GM19395 (cell line): ENCODE measurements around the gene BRME1.

ENCODE experiments used
- ATAC-seq: cut with Tn5 transposase; IDR thresholded peaks from one replicate; pipeline ENCODE4 v1.9.1; 2021; ENCODE audit warnings: mild to moderate bottlenecking, moderate library complexity; ENCODE audit not compliant: unreplicated experiment

The BRME1 gene

GRCh38 chr19:13847407-13848339 is 58.2 kb downstream of the BRME1 start:
- peak; percentile 24 for ATAC-seq

- ATAC-seq, result peak; percentile 59
Measured at GRCh38 chr19:13846557-13847406, 59.1 kb downstream of the BRME1 start.

- ATAC-seq, result no peak
Measured at GRCh38 chr19:13844130-13844631, 61.7 kb downstream of the BRME1 start.

DNA sequence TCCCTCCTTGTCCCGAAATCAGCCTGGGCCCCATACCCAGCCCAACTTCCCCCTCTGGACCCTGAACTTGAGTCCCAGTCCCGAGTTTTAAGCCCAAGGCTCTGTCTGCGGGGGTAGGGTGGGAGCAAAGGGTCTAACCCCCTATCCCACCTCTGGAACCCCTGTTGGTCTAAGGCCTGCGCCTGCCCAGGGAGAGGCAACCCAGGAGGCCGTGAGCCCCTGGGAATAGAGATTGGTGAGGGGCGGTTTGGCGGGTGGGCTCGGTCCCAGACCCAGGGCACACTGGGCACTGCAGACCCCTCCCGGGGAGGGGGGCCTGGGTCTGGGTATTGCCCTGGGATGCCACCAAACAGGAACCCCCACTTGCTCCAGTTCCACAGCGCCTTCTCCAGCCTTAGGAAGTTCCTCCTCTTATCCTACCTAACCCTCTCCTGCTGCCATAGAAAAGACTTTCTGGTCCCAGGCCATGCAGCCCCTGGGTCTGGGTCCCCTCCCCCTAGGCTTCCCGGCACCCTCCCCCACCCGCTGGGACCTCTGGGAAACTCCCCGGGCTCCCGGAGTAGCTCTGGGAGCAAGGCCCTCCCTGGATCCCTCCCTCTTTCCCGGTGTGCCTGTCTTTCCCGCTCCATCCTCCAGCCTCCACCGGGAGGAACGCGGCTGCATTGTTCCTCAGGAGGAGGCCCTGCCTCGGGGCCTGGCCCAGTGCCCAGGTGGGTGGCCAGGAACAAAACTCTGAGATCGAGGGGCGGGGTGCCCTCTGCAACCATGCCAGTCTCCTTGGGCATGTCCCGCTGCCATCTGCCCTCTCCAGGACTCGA is 62.6 kb downstream of the BRME1 start:
- ATAC-seq, result no peak

DNA sequence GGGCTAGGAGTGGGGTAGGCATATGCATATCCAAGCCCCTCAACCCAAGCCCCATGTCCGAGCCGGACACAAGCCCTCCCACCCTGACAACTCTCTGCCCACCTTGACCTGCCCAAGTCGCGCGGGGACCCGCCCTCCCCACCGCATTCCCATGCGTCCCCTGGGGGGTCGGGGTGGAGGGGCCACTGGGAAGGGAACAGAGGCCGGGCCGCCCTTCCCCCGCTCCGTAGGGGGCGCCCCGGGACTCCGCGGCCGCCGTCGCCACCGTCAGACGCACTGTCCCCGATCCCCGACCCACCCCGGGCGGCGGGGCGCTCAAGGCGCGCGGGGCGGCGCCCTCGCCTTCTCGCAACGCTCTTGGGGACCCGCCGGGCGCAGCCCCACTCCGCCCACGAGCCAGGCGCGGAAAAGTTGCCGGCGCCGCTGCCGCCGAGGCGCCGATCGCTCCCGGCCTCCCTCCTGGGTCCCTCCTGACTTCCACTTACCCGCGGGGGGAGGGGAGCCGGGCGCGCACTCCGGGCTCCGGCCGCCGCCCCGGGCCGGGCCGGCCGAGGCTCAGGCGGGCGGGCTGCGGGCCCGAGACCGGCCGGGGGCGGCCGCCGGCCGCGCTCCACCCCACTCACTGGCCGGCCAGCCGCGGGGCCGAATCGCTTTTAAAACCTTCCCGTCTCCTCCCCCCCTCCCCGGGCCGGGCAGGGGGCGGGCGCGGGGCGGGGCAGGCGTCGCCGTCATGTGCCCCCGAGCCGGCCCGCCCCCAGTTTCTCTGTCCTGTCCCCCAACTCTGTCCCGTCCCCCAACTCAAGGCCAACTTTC is 63.4 kb downstream of the BRME1 start:
- ATAC-seq, result no peak

GRCh38 chr19:13841962-13842290 is 64.0 kb downstream of the BRME1 start:
- no peak for ATAC-seq

DNA sequence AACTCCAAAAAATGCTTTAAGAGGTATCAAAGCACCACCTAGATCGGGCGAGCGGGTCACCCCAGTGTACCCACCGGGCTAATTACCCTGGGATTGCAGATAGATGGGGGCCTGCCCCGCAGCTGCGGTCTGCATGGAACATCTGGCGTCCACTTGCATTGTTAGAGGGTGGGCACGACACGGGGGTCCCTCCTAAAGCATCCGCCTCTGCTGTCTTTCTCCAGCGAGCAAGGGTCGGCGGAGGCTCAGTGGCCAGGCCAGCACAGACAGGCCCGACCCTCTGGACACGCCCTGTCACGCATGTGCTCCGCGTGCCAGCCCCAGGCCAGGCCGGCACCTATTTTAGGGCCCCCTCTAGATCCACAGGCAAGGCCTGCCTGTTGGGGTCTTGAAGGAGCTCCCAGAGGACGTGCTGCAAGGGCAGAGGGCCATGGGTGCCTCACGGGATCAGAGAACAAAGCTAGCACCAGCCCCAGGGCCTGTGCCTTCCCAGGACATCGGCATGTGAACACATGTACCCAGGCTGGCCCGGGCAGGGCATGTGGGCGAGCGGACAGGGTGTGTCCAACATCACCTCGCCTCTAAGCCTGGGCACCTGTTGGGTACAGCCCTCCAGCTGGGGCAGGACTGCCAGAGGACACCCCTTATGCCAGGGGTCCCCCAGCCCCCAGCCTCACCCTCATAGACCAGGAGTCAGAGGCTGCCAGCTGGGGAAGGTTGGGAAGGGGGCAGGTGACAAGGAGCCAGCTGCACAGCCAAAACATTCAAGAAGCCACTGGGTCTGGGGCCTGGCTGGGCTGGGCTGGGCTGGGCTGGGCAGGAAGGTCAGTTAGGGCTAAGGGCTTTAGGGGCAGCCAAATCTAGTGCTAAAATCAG is 64.6 kb downstream of the BRME1 start:
- ATAC-seq, result no peak

GRCh38 chr19:13840305-13841085 is 65.4 kb downstream of the BRME1 start:
- ATAC-seq, result no peak

- ATAC-seq, result no peak
Measured at GRCh38 chr19:13839938-13840304, 66.0 kb downstream of the BRME1 start.

DNA sequence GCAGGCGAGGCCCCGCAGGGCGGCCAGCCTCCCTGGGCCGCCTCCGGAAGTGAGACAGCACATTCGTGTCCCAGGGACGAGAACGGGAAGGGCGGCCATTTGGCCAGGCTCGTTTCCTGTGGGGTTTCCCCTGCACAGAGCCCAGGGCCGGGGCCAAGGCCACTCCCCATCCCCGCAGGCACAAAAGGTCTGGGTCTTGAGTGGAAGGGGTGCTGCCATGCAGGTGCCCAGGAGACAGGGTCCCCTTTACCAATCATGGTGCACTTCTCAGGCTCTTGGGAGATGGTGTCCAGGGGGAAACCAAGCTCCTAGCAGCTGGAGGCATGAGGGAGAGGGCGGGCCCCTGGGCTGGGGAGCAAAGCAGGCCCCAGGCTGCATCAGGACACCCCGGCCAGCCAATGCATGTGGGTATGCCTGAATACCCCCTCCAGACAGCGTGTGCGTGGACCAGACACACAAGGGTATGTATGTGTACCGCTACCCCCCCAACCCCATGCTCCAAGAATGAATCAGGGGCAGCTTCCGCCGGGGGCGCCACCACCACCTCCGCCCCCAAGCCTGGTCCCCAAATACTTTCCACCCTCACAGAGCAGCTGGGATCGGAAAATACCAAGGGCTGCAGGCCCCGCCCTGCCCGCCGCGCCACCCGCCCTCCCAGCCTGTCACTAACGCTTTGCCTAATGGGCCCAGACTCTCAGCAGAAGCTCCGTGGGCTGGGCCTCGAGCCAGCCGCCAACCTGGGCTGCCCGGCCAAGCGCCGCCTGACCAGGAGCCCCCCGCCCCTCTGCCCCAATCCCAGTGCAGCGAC is 66.6 kb downstream of the BRME1 start:
- no peak for ATAC-seq

- no peak for ATAC-seq
Measured at GRCh38 chr19:13838435-13839129, 67.3 kb downstream of the BRME1 start.

DNA sequence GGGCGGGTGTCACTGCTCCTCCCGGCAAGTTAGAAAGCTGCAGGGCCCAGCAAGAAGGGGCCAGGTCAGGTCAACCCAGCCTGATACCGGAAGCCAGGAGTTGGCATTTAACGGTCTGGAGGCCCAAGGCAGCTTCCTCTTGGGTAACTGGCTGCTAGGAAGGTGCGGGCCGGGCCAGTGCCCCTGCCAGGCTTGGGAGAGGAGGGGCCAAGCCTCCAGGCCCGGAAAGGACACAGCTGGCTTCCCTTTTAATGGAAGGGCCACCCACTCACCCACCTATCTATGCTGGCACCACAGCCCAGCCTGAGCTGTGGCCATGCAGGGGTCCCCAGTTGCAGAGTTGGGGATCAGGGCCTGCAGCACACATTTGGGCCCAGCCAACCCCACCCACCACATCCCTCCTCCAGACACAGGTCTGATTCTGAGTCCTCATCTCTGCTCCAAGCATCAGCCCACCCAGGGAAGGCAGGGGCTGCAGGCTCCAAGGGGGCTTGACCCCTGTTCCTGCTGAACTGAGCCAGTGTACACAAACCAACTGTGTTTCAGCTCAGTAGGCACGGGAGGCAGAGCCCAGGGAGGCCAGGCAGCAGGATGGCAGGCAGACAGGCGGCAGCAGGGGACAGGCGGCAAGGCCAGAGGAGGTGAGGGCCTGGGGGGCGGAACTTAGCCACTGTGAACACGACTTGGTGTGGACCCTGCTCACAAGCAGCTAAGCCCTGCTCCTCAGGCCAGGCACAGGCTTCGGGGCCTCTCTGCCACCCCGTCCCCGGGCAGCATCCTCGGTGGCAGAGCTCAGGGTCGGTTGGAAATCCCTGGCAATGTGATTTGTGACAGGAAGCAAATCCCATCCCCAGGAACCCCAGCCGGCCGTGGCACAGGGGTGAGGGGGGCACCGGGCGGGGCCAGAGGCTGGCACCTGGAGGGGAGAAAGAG is 69.9 kb downstream of the BRME1 start:
- no peak for ATAC-seq

DNA sequence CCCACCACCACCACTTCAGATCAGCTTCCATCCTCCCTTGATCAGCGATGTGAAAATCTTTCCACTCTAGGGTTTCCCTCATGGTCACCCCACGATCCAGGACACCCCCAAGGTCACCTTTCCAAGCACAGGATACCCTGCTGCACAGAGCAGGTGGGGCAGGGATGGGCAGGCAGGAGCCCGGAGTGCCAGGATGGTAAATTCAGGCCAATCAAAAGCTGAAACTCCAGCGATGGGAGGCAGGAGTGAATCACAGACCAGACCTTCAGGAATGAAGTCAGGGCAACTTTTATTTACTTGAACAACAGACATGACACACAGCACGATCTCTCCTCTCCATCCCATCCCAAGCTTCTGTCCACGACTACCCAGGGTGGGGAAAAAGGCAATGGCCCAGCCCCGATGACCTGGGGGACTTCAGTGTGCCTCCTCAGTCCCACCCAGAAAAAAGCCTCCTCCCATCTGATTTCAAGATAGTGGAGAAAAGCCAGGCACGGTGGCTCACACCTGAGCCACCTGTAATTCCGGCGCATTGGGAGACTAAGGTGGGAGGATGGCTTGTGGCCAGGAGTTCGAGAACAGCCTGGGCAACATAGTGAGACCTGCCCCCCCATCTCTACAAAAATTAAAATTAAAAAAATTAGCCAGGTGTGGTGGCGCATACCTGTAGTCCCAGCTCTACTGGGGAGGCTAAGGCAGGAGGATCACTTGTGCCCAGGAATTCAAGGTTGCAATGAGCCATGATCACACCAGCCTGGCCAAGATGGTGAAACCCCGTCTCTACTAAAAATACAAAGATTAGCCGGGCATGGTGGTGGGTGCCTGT is 71.5 kb downstream of the BRME1 start:
- no peak for ATAC-seq

- peak; percentile 77 for ATAC-seq
Measured at GRCh38 chr19:13833330-13834243, 72.3 kb downstream of the BRME1 start.
